ENCODE measurements around the gene HIPK3.

DNA sequence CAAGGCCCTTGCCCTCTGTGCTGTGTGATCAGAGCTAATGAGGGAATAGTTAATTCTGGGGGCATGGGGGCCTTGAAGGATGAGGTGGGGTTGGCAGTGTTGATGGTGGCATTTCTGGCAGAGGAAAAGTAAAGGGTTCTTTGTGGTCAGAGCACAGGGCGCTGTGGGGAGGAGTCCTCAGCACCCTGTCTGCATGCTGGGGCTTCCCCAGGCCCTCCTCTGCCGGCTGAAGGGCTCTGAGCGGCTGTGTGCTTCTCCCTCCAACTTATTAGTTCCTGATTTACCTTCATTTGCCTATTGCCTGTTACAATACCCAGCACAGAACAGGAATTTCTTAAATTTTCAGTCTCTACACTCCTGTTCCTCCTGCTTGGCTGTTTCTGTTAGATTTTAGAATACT lies 122.8 kb downstream of the HIPK3 start:
- no peak for TF ChIP-seq SUZ12 (IDR thresholded peaks at IDR 0.05; ENCODE audit: unreplicated experiment)
- TF ChIP-seq EZH2 (IDR thresholded peaks at IDR 0.05; ENCODE audit: borderline replicate concordance, control insufficient read depth, low read depth, low read length): no peak
